GM12873 (cell line): ENCODE measurements around the gene OR11L1.
A peak's percentile ranks its signal among the peaks of the same experiment; 100 is the strongest.

Experiments used
- CTCF ChIP-seq: IDR thresholded peaks from 2 replicates; pipeline ENCODE4 v1.5.1; 2012; ENCODE audit warnings: low read depth, mild to moderate bottlenecking, moderate library complexity, low read length, control low read depth; ENCODE audit not compliant: insufficient read depth; ENCODE audit errors: missing control alignments

The OR11L1 gene

GRCh38 chr1:247857069-247857984 lies 15.6 kb upstream of the OR11L1 start, which contains the start of gene TRIM58:
Gene TRIM58 (plus strand): TSS chr1:247857187. CDS start chr1:247857247, 60 bp downstream.
- TF ChIP-seq CTCF, result peak; percentile 12

- TF ChIP-seq CTCF, result no peak
These were observed 14.2 kb upstream of the OR11L1 start for GRCh38 chr1:247855911-247856310.

DNA sequence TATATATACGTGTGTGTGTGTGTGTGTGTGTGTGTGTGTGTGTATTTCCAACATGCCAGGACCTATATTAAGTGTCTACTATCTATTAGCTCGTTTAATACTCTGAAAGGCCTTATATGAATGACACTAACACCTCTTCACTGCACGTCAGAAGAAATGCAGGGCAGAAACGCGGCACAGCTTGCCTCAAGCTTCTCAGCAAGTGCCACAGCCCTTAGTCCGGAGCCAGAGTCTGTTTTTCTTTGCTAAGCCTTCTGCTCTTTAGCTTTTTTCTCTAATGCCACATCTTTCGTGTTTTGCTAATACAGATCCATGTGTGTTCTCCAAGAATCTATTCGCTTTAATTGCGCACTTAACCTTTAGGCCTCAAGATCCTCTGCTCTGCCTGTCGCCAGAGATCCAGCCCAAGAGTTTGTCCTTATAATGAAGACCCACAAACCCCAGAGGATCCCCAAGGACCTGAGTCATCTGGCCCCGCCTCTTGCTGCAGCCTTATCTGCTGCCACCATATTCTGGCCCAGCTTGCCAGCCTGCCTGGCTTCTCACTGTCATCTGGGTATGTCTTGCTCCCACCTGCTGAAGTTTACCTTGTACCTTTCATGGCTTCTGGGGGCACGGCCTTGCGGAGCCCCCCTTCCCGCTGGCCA lies 13.3 kb upstream of the OR11L1 start:
- no peak for TF ChIP-seq CTCF

GRCh38 chr1:247849616-247850015 lies 7.9 kb upstream of the OR11L1 start:
- no peak for TF ChIP-seq CTCF

- TF ChIP-seq CTCF, result no peak
These were observed 6.7 kb upstream of the OR11L1 start for GRCh38 chr1:247848346-247848745.

GRCh38 chr1:247845693-247846017 lies 4.0 kb upstream of the OR11L1 start:
- TF ChIP-seq CTCF, result no peak

GRCh38 chr1:247845011-247845692 lies 3.5 kb upstream of the OR11L1 start:
- no peak for TF ChIP-seq CTCF
